HCT116 (cell line): ENCODE data around the gene CDK19.

Experiments used
- EZH2phosphoT487 ChIP-seq: fragments of 200-600 bp; IDR thresholded peaks from 2 replicates; pipeline ENCODE4 v1.6.1; 2018; ENCODE audit warnings: antibody characterized with exemption, borderline replicate concordance
- JUND ChIP-seq: IDR thresholded peaks from 2 replicates; pipeline ENCODE4 v1.6.1; 2012

DNA sequence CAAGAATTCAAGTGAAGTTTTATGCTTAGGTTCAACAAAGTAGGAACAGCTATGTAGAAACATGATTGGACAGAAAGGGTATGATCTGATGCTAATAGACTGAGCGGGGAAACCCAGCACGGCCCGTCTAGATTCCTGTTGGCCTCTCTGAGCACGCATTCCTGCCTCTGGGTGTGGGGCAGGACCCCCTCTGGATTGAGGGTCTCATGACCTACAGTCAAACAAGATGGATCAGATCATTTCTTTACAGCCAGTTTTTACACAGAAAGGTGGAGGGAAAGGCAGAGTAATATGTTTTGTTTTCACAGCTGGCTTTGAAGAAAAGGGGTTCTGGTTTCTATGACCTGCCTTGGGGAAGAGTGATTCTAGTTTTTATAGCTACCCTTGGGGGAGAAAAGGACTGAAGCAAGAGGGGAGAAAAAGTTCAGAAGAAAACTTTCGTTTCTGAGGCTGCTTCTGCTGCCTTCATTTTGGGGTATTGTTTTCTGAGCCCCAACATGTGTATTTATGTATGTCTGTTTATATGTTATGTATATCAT lies 239.3 kb downstream of the CDK19 start:
- TF ChIP-seq JUND (no peak), EZH2phosphoT487 (no peak)
